HL-60 (cell line): ENCODE results near the gene TPCN1.

Experiments used
- TF ChIP-seq, protein P1 (sequence below): IDR thresholded peaks from one replicate; pipeline ENCODE4 v1.5.1; 2011; ENCODE audit warnings: low read length, control low read depth, inconsistent platforms; ENCODE audit not compliant: insufficient read depth
- TF ChIP-seq, protein P2 (sequence below): IDR thresholded peaks from 2 replicates; pipeline ENCODE4 v1.6.1; 2012; ENCODE audit warnings: low read depth; ENCODE audit not compliant: insufficient replicate concordance

DNA sequence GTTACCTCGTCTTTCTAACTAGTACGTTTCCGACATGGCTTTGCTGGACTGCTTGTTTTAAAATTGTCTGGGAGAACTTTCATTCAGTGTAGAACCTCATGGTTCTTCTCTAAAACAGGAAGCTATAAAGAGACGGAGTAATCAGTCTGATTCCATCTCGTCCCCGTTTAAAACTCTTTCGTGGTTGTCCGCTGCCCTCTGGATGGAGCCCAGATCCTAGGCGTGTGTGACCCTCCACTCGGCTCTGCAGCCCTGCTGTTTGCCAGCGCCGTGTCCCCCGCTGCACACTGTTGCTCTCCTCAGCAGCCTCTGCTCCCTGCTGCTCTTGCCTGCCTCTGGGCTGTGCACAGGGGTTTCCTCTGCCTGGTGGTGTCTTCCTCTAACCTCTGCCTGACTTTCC is 63.5 kb downstream of the TPCN1 start:
- TF ChIP-seq, protein P1, sequence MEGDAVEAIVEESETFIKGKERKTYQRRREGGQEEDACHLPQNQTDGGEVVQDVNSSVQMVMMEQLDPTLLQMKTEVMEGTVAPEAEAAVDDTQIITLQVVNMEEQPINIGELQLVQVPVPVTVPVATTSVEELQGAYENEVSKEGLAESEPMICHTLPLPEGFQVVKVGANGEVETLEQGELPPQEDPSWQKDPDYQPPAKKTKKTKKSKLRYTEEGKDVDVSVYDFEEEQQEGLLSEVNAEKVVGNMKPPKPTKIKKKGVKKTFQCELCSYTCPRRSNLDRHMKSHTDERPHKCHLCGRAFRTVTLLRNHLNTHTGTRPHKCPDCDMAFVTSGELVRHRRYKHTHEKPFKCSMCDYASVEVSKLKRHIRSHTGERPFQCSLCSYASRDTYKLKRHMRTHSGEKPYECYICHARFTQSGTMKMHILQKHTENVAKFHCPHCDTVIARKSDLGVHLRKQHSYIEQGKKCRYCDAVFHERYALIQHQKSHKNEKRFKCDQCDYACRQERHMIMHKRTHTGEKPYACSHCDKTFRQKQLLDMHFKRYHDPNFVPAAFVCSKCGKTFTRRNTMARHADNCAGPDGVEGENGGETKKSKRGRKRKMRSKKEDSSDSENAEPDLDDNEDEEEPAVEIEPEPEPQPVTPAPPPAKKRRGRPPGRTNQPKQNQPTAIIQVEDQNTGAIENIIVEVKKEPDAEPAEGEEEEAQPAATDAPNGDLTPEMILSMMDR: no peak
- TF ChIP-seq, protein P2, sequence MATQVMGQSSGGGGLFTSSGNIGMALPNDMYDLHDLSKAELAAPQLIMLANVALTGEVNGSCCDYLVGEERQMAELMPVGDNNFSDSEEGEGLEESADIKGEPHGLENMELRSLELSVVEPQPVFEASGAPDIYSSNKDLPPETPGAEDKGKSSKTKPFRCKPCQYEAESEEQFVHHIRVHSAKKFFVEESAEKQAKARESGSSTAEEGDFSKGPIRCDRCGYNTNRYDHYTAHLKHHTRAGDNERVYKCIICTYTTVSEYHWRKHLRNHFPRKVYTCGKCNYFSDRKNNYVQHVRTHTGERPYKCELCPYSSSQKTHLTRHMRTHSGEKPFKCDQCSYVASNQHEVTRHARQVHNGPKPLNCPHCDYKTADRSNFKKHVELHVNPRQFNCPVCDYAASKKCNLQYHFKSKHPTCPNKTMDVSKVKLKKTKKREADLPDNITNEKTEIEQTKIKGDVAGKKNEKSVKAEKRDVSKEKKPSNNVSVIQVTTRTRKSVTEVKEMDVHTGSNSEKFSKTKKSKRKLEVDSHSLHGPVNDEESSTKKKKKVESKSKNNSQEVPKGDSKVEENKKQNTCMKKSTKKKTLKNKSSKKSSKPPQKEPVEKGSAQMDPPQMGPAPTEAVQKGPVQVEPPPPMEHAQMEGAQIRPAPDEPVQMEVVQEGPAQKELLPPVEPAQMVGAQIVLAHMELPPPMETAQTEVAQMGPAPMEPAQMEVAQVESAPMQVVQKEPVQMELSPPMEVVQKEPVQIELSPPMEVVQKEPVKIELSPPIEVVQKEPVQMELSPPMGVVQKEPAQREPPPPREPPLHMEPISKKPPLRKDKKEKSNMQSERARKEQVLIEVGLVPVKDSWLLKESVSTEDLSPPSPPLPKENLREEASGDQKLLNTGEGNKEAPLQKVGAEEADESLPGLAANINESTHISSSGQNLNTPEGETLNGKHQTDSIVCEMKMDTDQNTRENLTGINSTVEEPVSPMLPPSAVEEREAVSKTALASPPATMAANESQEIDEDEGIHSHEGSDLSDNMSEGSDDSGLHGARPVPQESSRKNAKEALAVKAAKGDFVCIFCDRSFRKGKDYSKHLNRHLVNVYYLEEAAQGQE: no peak
